ENCODE results near the gene PMEPA1.

PMEPA1 gene

DNA sequence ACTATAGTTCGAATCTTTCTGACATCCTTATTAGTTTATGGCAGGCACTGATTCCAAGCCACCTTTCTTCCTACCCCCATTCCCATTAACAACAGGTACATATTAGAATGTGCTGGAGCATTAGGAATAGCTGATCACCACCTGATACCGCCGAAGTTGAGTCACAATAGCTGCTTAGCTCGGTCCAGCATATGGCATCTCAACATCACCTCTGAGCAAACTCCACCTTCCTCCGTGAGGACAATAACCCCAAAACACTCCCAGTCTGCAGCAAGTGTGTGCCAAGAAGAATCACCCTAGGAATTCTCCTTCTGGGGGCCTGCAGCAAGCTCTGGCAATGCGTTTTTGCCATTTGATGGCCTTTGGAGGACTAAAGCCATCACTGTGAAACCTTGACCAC is 8.7 kb downstream of the PMEPA1 start (continued):
- TF ChIP-seq, protein P1, sequence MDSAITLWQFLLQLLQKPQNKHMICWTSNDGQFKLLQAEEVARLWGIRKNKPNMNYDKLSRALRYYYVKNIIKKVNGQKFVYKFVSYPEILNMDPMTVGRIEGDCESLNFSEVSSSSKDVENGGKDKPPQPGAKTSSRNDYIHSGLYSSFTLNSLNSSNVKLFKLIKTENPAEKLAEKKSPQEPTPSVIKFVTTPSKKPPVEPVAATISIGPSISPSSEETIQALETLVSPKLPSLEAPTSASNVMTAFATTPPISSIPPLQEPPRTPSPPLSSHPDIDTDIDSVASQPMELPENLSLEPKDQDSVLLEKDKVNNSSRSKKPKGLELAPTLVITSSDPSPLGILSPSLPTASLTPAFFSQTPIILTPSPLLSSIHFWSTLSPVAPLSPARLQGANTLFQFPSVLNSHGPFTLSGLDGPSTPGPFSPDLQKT (IDR thresholded peaks at IDR 0.05; ENCODE audit: borderline replicate concordance, low read depth, low read length): no peak

DNA sequence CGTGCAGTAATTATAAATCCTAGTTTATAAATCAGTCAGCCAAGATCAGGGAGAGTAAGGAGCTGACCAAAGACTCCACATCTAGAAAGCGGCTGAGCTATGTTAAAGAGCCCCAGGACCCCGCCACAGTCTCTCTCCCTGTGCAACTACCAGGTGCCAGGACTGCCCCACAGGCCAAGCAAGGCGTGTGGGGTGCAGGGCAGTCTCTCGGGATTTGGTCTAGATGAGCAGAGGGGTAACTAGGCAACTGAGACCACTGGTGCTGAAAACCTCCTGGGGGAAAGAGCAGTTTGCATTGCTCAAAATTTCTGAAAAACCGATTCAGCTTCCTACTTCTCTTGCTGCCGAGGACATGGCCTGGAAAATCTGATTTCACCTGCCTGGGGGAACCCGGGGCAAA is 10.4 kb downstream of the PMEPA1 start:
- POLR2A ChIA-PET: interaction anchor here (1.1 to 2.6 kb wide), 3 partner anchors 11 to 49 kb away, joined by 4 to 42 read pairs (median 6); partner anchors contain the start of gene PMEPA1

DNA sequence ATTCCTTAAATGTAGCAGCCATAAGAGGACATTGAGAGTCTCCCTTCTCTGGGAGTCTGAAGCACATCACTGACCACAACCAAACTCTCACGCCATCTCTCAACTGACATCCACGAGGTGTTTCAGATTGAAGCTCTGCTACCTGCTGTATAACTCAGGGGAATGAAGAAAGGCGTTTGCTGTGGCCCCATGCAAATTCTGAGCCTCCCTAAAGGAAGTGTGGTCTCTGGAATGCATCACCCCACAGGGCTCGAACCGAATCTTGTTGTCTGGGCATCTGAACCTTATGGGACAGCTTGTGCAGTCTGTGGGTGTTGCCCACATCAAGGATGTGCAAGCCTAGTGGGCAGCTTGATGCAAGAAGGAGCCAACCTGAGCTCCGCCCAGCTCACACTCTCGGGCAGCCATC is 10.9 kb downstream of the PMEPA1 start:
- POLR2A ChIA-PET: interaction anchor here (1.1 to 2.6 kb wide), 4 partner anchors 11 to 74 kb away, joined by 4 to 42 read pairs (median 5); partner anchors contain the start of gene PMEPA1
- CTCF ChIA-PET: interaction anchor here (1.3 to 1.6 kb wide), 3 partner anchors 45 to 388 kb away, joined by 3 to 5 read pairs (median 4); no protein-coding TSS in a partner anchor
- Histone ChIP-seq H3K9me3 (ENCODE audit: control insufficient read depth, insufficient read depth, low read depth, low read length) (no peaks in the 10 kb centered on the region), H3K4me1 (ENCODE audit: control insufficient read depth, insufficient read depth, low read length) (peaks cover 10% of the 10 kb centered on the region; the same call in 1 of the 2 replicates), H3K4me3 (ENCODE audit: low read depth, low read length) (peak overlapping the region; percentile 3; the same call in 1 of the 2 replicates), H3K27ac (ENCODE audit: extremely low read depth, low read depth, low read length) (no peak overlapping the region), H3K36me3 (ENCODE audit: control insufficient read depth in 2 of 2, insufficient read depth in 1 of 2, low read length in 2 of 2) (no peaks in the 10 kb centered on the region)
- TF ChIP-seq ZNF596 (tag by site-specific recombination; IDR thresholded peaks at IDR 0.05): no peak
- TF ChIP-seq ZNF600 (tag by site-specific recombination; IDR thresholded peaks at IDR 0.05): no peak
- no peak for TF ChIP-seq MEIS1 (CRISPR knock-in tag; IDR thresholded peaks at IDR 0.05; ENCODE audit: borderline replicate concordance)
- TF ChIP-seq ZNF2 (tag by site-specific recombination; IDR thresholded peaks at IDR 0.05): no peak
- no peak for TF ChIP-seq ZNF48 (tag by site-specific recombination; IDR thresholded peaks at IDR 0.05)
- TF ChIP-seq, protein P2, sequence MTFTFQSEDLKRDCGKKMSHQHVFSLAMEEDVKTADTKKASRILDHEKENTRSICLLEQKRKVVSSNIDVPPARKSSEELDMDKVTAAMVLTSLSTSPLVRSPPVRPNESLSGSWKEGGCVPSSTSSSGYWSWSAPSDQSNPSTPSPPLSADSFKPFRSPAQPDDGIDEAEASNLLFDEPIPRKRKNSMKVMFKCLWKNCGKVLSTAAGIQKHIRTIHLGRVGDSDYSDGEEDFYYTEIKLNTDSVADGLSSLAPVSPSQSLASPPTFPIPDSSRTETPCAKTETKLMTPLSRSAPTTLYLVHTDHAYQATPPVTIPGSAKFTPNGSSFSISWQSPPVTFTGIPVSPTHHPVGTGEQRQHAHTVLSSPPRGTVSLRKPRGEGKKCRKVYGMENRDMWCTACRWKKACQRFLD (tag by site-specific recombination; IDR thresholded peaks at IDR 0.05): no peak

More for the DNA sequence above, 10.4 kb downstream of the PMEPA1 start:
- CTCF ChIA-PET: interaction anchor here (0.6 to 1.6 kb wide), 4 partner anchors 46 to 388 kb away, joined by 3 to 5 read pairs (median 4); no protein-coding TSS in a partner anchor
- H3K27ac ChIP-seq (ENCODE audit: extremely low read depth, low read depth, low read length): no peak overlapping the region
- H3K36me3 ChIP-seq (ENCODE audit: control insufficient read depth in 2 of 2, insufficient read depth in 1 of 2, low read length in 2 of 2): no peaks in the 10 kb centered on the region
- no peak overlapping the region for H3K4me3 ChIP-seq (ENCODE audit: low read depth, low read length)
- TF ChIP-seq ZNF248 (tag by site-specific recombination; IDR thresholded peaks at IDR 0.05): no peak
- TF ChIP-seq ZBTB1 (tag by site-specific recombination; IDR thresholded peaks at IDR 0.05): no peak
- no peak for TF ChIP-seq BCL11B (tag by site-specific recombination; IDR thresholded peaks at IDR 0.05; ENCODE audit: low read depth)
- no peak for TF ChIP-seq GLI2 (tag by site-specific recombination; IDR thresholded peaks at IDR 0.05; ENCODE audit: borderline replicate concordance, low read depth)
- TF ChIP-seq HOXC10 (CRISPR knock-in tag; IDR thresholded peaks at IDR 0.05): no peak
- TF ChIP-seq GLIS2 (tag by site-specific recombination; IDR thresholded peaks at IDR 0.05): no peak
- no peak for TF ChIP-seq KLF1 (tag by site-specific recombination; IDR thresholded peaks at IDR 0.05)
- no peak for TF ChIP-seq ZNF843 (tag by site-specific recombination; IDR thresholded peaks at IDR 0.05)
- no peak for TF ChIP-seq ZNF701 (tag by site-specific recombination; IDR thresholded peaks at IDR 0.05)
- no peak for TF ChIP-seq MZF1 (tag by site-specific recombination; IDR thresholded peaks at IDR 0.05; ENCODE audit: borderline replicate concordance)
- TF ChIP-seq, protein P3, sequence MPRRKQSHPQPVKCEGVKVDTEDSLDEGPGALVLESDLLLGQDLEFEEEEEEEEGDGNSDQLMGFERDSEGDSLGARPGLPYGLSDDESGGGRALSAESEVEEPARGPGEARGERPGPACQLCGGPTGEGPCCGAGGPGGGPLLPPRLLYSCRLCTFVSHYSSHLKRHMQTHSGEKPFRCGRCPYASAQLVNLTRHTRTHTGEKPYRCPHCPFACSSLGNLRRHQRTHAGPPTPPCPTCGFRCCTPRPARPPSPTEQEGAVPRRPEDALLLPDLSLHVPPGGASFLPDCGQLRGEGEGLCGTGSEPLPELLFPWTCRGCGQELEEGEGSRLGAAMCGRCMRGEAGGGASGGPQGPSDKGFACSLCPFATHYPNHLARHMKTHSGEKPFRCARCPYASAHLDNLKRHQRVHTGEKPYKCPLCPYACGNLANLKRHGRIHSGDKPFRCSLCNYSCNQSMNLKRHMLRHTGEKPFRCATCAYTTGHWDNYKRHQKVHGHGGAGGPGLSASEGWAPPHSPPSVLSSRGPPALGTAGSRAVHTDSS (tag by site-specific recombination; IDR thresholded peaks at IDR 0.05): no peak
- TF ChIP-seq ZNF133 (tag by site-specific recombination; IDR thresholded peaks at IDR 0.05): no peak
- TF ChIP-seq ZNF660 (tag by site-specific recombination; IDR thresholded peaks at IDR 0.05): no peak
- TF ChIP-seq, protein P4, sequence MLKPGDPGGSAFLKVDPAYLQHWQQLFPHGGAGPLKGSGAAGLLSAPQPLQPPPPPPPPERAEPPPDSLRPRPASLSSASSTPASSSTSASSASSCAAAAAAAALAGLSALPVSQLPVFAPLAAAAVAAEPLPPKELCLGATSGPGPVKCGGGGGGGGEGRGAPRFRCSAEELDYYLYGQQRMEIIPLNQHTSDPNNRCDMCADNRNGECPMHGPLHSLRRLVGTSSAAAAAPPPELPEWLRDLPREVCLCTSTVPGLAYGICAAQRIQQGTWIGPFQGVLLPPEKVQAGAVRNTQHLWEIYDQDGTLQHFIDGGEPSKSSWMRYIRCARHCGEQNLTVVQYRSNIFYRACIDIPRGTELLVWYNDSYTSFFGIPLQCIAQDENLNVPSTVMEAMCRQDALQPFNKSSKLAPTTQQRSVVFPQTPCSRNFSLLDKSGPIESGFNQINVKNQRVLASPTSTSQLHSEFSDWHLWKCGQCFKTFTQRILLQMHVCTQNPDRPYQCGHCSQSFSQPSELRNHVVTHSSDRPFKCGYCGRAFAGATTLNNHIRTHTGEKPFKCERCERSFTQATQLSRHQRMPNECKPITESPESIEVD (tag by site-specific recombination; IDR thresholded peaks at IDR 0.05): no peak
- no peak for TF ChIP-seq ZNF19 (tag by site-specific recombination; IDR thresholded peaks at IDR 0.05; ENCODE audit: low read depth)
- no peak for TF ChIP-seq ZNF214 (tag by site-specific recombination; IDR thresholded peaks at IDR 0.05; ENCODE audit: borderline replicate concordance)
- TF ChIP-seq ZNF433 (tag by site-specific recombination; IDR thresholded peaks at IDR 0.05; ENCODE audit: low read depth): no peak
- TF ChIP-seq, protein P5, sequence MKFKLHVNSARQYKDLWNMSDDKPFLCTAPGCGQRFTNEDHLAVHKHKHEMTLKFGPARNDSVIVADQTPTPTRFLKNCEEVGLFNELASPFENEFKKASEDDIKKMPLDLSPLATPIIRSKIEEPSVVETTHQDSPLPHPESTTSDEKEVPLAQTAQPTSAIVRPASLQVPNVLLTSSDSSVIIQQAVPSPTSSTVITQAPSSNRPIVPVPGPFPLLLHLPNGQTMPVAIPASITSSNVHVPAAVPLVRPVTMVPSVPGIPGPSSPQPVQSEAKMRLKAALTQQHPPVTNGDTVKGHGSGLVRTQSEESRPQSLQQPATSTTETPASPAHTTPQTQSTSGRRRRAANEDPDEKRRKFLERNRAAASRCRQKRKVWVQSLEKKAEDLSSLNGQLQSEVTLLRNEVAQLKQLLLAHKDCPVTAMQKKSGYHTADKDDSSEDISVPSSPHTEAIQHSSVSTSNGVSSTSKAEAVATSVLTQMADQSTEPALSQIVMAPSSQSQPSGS (tag by site-specific recombination; IDR thresholded peaks at IDR 0.05; ENCODE audit: low read depth): no peak
- TF ChIP-seq ZNF211 (tag by site-specific recombination; IDR thresholded peaks at IDR 0.05; ENCODE audit: low read depth): no peak
- peaks cover 10% of the 10 kb centered on the region; the same call in 1 of the 2 replicates for H3K4me1 ChIP-seq (ENCODE audit: control insufficient read depth, insufficient read depth, low read length)
- H3K9me3 ChIP-seq (ENCODE audit: control insufficient read depth, insufficient read depth, low read depth, low read length): no peaks in the 10 kb centered on the region
